Activated CD4-positive, alpha-beta memory T cell treated with anti-CD3 and anti-CD28 coated beads for 36 hours (primary cell): ENCODE data around the gene RREB1. TPM values are rescaled to one million over a fixed set of nuclear protein-coding genes. Genes with fewer than 3 reads are reported as not detected.
A peak's percentile ranks its signal among the peaks of the same experiment; 100 is the strongest.

Experiments
- CTCF ChIA-PET: fragments of 350-600 bp; sonication (Branson Sonifier 250); formaldehyde crosslinking; loops from one replicate; lab custom pipeline; 2021; ENCODE audit warnings: antibody characterized with exemption, inconsistent platforms; lab: Charles Lee
- POLR2A ChIA-PET: fragments of 350-600 bp; sonication (Branson Sonifier 250); formaldehyde crosslinking; loops from one replicate; lab custom pipeline; 2021; ENCODE audit warnings: antibody characterized with exemption; lab: Charles Lee
- DNase-seq: peaks from one replicate; pipeline ENCODE4 v3.0.0-alpha.2; 2020
- H3K27ac Mint-ChIP-seq: one replicate; pipeline ENCODE4 v1.8.0; 2021; ENCODE audit warnings: mixed read lengths
- H3K27me3 Mint-ChIP-seq: one replicate; pipeline ENCODE4 v1.8.0; 2021; ENCODE audit warnings: mixed read lengths
- H3K36me3 Mint-ChIP-seq: one replicate; pipeline ENCODE4 v1.8.0; 2021; ENCODE audit warnings: mixed read lengths
- H3K4me1 Mint-ChIP-seq: one replicate; pipeline ENCODE4 v1.8.0; 2021; ENCODE audit warnings: low read depth, mixed read lengths
- H3K4me3 Mint-ChIP-seq: one replicate; pipeline ENCODE4 v1.8.0; 2021; ENCODE audit warnings: mild to moderate bottlenecking, mixed read lengths
- H3K9me3 Mint-ChIP-seq: one replicate; pipeline ENCODE4 v1.8.0; 2021; ENCODE audit warnings: mixed read lengths
- intact Hi-C: fragments of 100-400 bp; cut with micrococcal nuclease; formaldehyde crosslinking; loops from one replicate; pipeline ENCODE4 v1.15.1; 2023
- total RNA-seq, 2 experiments: library from RNA; stranded (reverse); gene quantifications; one replicate each; pipeline ENCODE4 v1.2.3, GENCODE V29; 2021

RREB1 gene
- total RNA-seq, 2 experiments from 2014 or later, result 13.0 to 13.5 TPM

DNA sequence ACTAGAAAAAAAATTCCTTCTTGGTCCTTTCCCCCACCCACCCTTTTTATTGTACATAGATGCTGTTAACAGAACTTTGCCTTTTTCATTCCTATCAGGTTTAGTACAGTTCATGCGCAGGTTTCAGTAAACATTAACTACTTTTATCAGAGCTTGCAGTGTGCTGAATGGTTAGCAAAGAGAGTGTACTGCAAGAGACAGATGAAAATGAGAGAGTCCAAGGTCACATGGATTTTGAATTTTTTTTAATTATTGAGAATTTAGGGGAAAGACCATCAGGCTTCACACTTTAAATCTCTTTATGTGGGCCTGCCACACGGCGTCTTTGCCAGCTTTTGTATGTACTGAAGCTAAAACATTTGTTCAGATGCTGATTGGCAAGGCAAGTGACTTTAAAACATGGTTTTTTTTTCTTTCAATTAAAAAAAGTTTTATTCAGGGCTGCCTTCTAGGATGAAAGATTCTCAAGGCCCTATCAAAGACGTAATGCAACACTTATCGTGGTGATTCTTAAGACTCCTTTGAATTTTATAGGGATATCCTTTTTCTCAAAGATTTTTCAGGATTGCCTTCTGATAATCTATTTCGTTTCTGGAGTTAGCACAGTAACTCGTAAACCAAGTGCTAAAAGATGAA lies 32.2 kb downstream of the RREB1 start:
- H3K9me3 Mint-ChIP-seq, result no peaks in the 10 kb centered on the region
- no peak for DNase-seq
- H3K27ac Mint-ChIP-seq, result peak overlapping the region; percentile 34
- POLR2A ChIA-PET, result interaction anchor here (1.0 kb wide), 1 partner anchor 33 kb away, joined by 3 read pairs; no protein-coding TSS in a partner anchor
- peaks cover 63% of the 10 kb centered on the region for H3K4me1 Mint-ChIP-seq
- peak overlapping the region; percentile 75 for H3K4me3 Mint-ChIP-seq
- H3K27me3 Mint-ChIP-seq, result no peaks in the 10 kb centered on the region
- intact Hi-C loops, result loop anchor here (5.0 kb wide), 2 partner anchors 247 to 343 kb away; partner anchors contain the start of genes CAGE1 and RIOK1
- CTCF ChIA-PET, result interaction anchor here (1.1 kb wide), 1 partner anchor 24 kb away, joined by 6 read pairs; no protein-coding TSS in a partner anchor
- H3K36me3 Mint-ChIP-seq, result no peaks in the 10 kb centered on the region

- POLR2A ChIA-PET, result interaction anchor here (1.0 kb wide), 1 partner anchor 34 kb away, joined by 3 read pairs; no protein-coding TSS in a partner anchor
- peak overlapping the region; percentile 64 for H3K27ac Mint-ChIP-seq
- CTCF ChIA-PET, result interaction anchor here (0.6 to 1.1 kb wide), 2 partner anchors 21 to 25 kb away, joined by 4 to 6 read pairs; no protein-coding TSS in a partner anchor
- DNase-seq, result peak; percentile 89
- H3K9me3 Mint-ChIP-seq, result no peaks in the 10 kb centered on the region
- no peaks in the 10 kb centered on the region for H3K36me3 Mint-ChIP-seq
- peaks cover 62% of the 10 kb centered on the region for H3K4me1 Mint-ChIP-seq
- peak overlapping the region; percentile 75 for H3K4me3 Mint-ChIP-seq
- H3K27me3 Mint-ChIP-seq, result no peaks in the 10 kb centered on the region
- intact Hi-C loops, result no loop called here
Measured at GRCh38 chr6:7140631-7141378, 33.0 kb downstream of the RREB1 start.

- Mint-ChIP-seq H3K36me3 (no peaks in the 10 kb centered on the region), H3K4me1 (peaks cover 63% of the 10 kb centered on the region), H3K9me3 (no peaks in the 10 kb centered on the region), H3K27me3 (no peaks in the 10 kb centered on the region), H3K27ac (no peak overlapping the region), H3K4me3 (peak overlapping the region; percentile 36)
- DNase-seq, result no peak
- intact Hi-C loops, result no loop called here
- ChIA-PET CTCF (no interaction called here), POLR2A (no interaction called here)
Measured at GRCh38 chr6:7142228-7142801, 34.6 kb downstream of the RREB1 start.

DNA sequence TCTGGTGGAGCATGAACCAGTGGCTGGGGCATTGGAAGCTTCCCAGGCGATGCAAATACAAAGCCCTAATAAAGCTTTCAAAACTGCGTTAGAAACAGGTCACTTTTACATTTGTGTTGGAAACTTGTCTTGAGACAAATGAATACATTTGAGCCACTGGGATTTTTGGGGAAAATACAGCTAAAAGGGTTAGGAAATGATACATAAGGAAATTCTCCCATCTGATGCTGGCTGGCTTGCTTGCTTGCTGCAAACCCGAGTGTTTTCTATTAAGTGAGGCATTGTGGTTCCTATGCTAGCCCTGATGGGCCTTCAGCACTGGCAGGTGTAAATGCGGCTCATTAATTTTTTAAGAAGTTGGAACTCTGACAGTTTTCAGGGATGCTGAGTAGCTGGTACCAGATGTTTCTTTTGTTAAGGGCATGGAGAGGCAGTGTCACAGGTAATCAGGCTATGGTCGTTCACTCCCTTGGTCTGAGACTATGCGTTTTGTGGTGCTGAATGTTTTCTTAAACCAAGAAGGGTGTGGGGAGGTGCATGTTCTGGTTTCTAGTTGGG lies 35.2 kb downstream of the RREB1 start:
- peaks cover 64% of the 10 kb centered on the region for H3K4me1 Mint-ChIP-seq

DNA sequence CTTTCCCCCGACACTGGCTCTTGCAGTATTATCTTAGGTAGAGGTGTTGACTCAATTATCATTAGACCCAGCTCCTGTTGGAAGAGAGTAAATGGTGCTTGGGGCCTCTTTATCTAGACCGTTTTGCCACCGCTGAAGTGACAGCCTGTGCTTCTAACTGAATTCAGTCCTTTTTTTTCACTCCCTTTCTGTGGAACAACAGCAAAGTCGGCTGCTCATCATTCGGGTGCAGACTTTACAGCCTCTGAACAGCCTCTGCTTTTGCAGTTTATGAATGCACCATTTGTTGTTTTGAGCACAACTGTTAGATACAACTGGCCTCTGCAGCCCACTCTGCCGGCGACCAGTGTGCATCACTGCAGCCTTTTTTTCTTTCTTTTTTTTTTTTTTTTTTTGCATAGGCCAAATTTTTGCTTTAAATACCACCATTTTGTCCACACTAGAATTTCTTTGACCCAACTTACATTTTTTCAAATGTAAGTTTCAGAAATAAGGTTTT lies 35.8 kb downstream of the RREB1 start:
- Mint-ChIP-seq H3K4me3 (no peak overlapping the region), H3K36me3 (no peaks in the 10 kb centered on the region), H3K27ac (no peak overlapping the region), H3K9me3 (no peaks in the 10 kb centered on the region), H3K4me1 (peaks cover 64% of the 10 kb centered on the region), H3K27me3 (no peaks in the 10 kb centered on the region)
- POLR2A ChIA-PET, result no interaction called here
- DNase-seq, result no peak
- CTCF ChIA-PET, result no interaction called here
- intact Hi-C loops, result no loop called here

More for the DNA sequence above, 35.2 kb downstream of the RREB1 start:
- no peak for DNase-seq
- ChIA-PET CTCF (no interaction called here), POLR2A (no interaction called here)
- H3K36me3 Mint-ChIP-seq, result no peaks in the 10 kb centered on the region
- no peak overlapping the region for H3K4me3 Mint-ChIP-seq
- intact Hi-C loops, result no loop called here
- H3K9me3 Mint-ChIP-seq, result no peaks in the 10 kb centered on the region
- H3K27ac Mint-ChIP-seq, result no peak overlapping the region
- no peaks in the 10 kb centered on the region for H3K27me3 Mint-ChIP-seq

GRCh38 chr6:7144872-7145584 lies 37.3 kb downstream of the RREB1 start:
- intact Hi-C loops, result no loop called here
- H3K9me3 Mint-ChIP-seq, result no peaks in the 10 kb centered on the region
- H3K27me3 Mint-ChIP-seq, result no peaks in the 10 kb centered on the region
- POLR2A ChIA-PET, result no interaction called here
- peaks cover 60% of the 10 kb centered on the region for H3K4me1 Mint-ChIP-seq
- H3K4me3 Mint-ChIP-seq, result no peak overlapping the region
- H3K36me3 Mint-ChIP-seq, result no peaks in the 10 kb centered on the region
- no peak for DNase-seq
- CTCF ChIA-PET, result no interaction called here
- no peak overlapping the region for H3K27ac Mint-ChIP-seq

DNA sequence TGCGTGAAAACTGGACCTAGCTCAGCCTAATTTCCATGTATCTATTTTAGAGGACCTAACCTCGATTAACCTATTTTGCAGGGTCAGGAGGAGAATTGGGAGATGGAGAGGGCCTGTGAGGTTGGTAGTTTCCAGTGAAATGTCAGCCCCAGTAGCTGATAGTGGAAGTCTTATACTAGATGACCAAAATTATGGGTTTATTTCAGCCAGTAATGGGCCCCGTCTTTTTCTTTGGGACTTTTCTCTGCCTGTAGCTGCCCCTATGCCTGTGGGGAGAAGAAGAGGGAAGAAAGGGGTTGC lies 37.8 kb downstream of the RREB1 start:
- CTCF ChIA-PET, result no interaction called here
- DNase-seq, result no peak
- no peak overlapping the region for H3K27ac Mint-ChIP-seq
- H3K27me3 Mint-ChIP-seq, result no peaks in the 10 kb centered on the region
- POLR2A ChIA-PET, result no interaction called here
- intact Hi-C loops, result no loop called here
- peaks cover 62% of the 10 kb centered on the region for H3K4me1 Mint-ChIP-seq
- H3K36me3 Mint-ChIP-seq, result no peaks in the 10 kb centered on the region
- no peaks in the 10 kb centered on the region for H3K9me3 Mint-ChIP-seq
- no peak overlapping the region for H3K4me3 Mint-ChIP-seq

DNA sequence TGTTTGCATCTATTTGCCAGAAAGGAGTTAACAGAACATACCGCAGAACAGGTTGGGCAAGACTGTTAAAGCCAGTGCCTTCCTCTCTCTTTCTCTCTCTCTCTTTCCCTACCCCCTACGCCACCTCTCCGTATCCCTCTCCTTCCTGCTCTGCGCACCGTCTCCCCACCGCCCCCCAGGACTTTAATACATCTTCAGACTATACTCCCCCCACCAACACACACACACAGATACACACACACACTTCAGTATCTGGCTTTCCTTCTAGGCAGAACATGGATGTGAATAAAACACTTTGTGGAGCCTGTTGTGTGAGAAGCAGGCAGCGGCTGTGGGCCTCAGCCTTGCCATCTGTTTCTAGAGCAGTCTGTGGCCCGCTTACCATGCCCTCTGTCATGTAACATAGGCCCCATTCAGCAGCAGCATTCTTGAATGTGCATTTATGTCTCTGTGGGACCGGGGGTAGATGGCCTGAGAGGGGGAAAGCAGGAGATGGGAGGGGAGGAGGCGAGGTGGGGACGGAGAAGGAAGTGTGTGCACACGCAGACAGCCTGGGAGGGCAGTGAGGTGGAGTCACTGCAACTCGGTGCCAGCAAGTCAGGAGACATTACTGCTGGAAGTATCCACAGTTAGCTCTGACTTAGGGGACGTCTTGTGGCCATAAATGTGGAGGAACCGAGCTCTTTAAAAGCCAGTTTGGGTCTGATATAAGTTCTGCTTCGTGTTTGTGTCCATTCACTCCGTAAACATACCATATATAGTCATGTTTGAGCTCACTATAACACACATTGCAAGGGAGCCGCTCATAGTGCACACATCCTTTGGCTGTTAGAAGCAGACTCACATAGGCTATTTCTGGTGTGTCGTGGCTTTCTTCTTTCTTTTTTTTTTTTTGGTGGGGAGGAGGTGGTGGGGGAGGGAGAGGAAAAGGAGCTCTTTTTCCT lies 38.4 kb downstream of the RREB1 start:
- Mint-ChIP-seq H3K4me3 (no peak overlapping the region), H3K36me3 (no peaks in the 10 kb centered on the region), H3K9me3 (no peaks in the 10 kb centered on the region), H3K27me3 (no peaks in the 10 kb centered on the region), H3K4me1 (peaks cover 64% of the 10 kb centered on the region), H3K27ac (peak overlapping the region; percentile 43)
- DNase-seq, result no peak
- intact Hi-C loops, result no loop called here
- ChIA-PET POLR2A (no interaction called here), CTCF (interaction anchor here (1.0 kb wide), 1 partner anchor 97 kb away, joined by 3 read pairs; no protein-coding TSS in a partner anchor)

- no peaks in the 10 kb centered on the region for H3K9me3 Mint-ChIP-seq
- POLR2A ChIA-PET, result no interaction called here
- intact Hi-C loops, result no loop called here
Measured at GRCh38 chr6:7147051-7147671, 39.4 kb downstream of the RREB1 start.

DNA sequence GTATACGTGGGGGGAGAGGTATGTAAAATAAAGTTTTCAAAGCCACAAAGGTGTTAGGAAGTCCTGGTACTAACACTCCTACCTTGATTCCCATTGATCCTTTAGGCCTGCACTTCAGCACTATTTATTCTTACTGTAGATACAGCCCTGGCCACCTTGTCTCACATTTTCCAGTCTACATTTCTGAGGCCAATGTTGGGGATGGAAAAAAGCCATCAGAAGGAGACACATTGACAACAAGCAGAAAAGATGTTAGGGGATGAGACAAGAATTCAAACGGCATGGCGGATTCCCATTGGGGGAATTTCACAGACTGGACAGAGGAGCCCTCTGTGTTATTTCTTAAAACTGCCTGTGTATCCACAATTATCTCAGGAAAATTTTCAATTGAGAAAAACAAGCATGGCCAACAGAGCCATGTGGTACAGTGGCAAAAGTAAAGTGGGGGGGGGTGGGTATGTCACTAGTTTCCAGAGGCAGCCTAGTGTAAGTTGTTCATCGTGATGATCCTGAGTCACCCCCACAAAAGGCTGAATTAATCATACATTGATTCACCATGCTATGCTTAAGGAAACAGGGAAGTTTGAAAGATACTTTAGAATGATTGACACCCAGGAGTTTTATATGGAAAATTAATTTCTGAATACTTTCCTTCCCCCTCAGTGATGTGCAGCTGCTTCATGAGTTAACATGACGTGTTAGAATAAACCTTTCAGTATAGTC lies 40.5 kb downstream of the RREB1 start:
- H3K36me3 Mint-ChIP-seq, result no peaks in the 10 kb centered on the region
- H3K27me3 Mint-ChIP-seq, result no peaks in the 10 kb centered on the region
- no peak overlapping the region for H3K4me3 Mint-ChIP-seq
- no peak for DNase-seq
- intact Hi-C loops, result loop anchor here (1.0 kb wide), 1 partner anchor 10 kb away; no protein-coding TSS in a partner anchor
- ChIA-PET POLR2A (no interaction called here), CTCF (no interaction called here)
- H3K9me3 Mint-ChIP-seq, result no peaks in the 10 kb centered on the region
- no peak overlapping the region for H3K27ac Mint-ChIP-seq
- peaks cover 70% of the 10 kb centered on the region for H3K4me1 Mint-ChIP-seq

More at GRCh38 chr6:7147051-7147671, 39.4 kb downstream of the RREB1 start:
- Mint-ChIP-seq H3K27ac (no peak overlapping the region), H3K27me3 (no peaks in the 10 kb centered on the region), H3K36me3 (no peaks in the 10 kb centered on the region), H3K4me3 (no peak overlapping the region), H3K4me1 (peaks cover 70% of the 10 kb centered on the region)
- no peak for DNase-seq
- CTCF ChIA-PET, result no interaction called here
